GM23338 (cell line): ENCODE results near the gene SYNGR3. TPM values are rescaled to one million over a fixed set of nuclear protein-coding genes. Genes with fewer than 3 reads are reported as not detected.

Experiments
- ATAC-seq: fragments of 200-7000 bp; cut with Tn5 transposase; 3 replicates; pipeline ENCODE4 v1.9.1; 2020
- DNase-seq: peaks from one replicate; pipeline ENCODE4 v3.0.0-alpha.2; 2015; ENCODE audit warnings: low spot score
- H2AFZ ChIP-seq: fragments of 200-600 bp; sonication (generic); 2 replicates; pipeline ENCODE4 v1.8.0; 2016; ENCODE audit warnings: antibody characterized with exemption, mild to moderate bottlenecking, moderate library complexity
- H3F3A ChIP-seq: fragments of 200-600 bp; sonication (generic); replicated peaks from 2 replicates; pipeline ENCODE4 v1.8.0; 2017; ENCODE audit warnings: antibody characterized with exemption, mixed run types, low read depth
- H3K27ac ChIP-seq: fragments of 200-600 bp; sonication (generic); 2 replicates; pipeline ENCODE4 v1.6.1; 2016; ENCODE audit warnings: low read depth
- H3K27me3 ChIP-seq: fragments of 200-600 bp; sonication (generic); 2 replicates; pipeline ENCODE4 v1.8.0; 2016; ENCODE audit warnings: mild to moderate bottlenecking, mixed run types, moderate library complexity; ENCODE audit not compliant: insufficient read depth
- H3K36me3 ChIP-seq: fragments of 200-600 bp; sonication (generic); 2 replicates; pipeline ENCODE4 v1.8.0; 2016; ENCODE audit warnings: mild to moderate bottlenecking; ENCODE audit not compliant: insufficient read depth
- H3K4me1 ChIP-seq: fragments of 200-600 bp; sonication (generic); 2 replicates; pipeline ENCODE4 v1.8.0; 2016; ENCODE audit warnings: mild to moderate bottlenecking, moderate library complexity; ENCODE audit not compliant: insufficient read depth
- H3K4me2 ChIP-seq: fragments of 200-600 bp; sonication (generic); 2 replicates; pipeline ENCODE4 v1.7.1; 2017; ENCODE audit warnings: mixed run types
- H3K4me3 ChIP-seq: fragments of 200-600 bp; sonication (generic); 2 replicates; pipeline ENCODE4 v1.6.1; 2016; ENCODE audit warnings: mixed run types
- H3K79me2 ChIP-seq: fragments of 200-600 bp; sonication (generic); replicated peaks from 2 replicates; pipeline ENCODE4 v1.8.0; 2017; ENCODE audit warnings: mild to moderate bottlenecking; ENCODE audit not compliant: insufficient read depth
- H3K9me2 ChIP-seq: fragments of 200-600 bp; sonication (generic); 2 replicates; pipeline ENCODE4 v1.8.0; 2017; ENCODE audit not compliant: insufficient read depth
- H4K20me1 ChIP-seq: fragments of 200-600 bp; sonication (generic); replicated peaks from 2 replicates; pipeline ENCODE4 v1.8.0; 2017; ENCODE audit warnings: mild to moderate bottlenecking; ENCODE audit not compliant: insufficient read depth
- H3K27ac Mint-ChIP-seq: 2 replicates; pipeline ENCODE4 v1.8.0; 2020; ENCODE audit warnings: inconsistent platforms, mild to moderate bottlenecking, moderate library complexity, mixed read lengths
- H3K27me3 Mint-ChIP-seq: 3 replicates; pipeline ENCODE4 v1.8.0; 2022; ENCODE audit warnings: low read depth, mild to moderate bottlenecking, moderate library complexity, mixed read lengths, inconsistent platforms; ENCODE audit not compliant: insufficient read depth, poor library complexity
- H3K36me3 Mint-ChIP-seq: 3 replicates; pipeline ENCODE4 v1.8.0; 2021; ENCODE audit warnings: low read depth, mild to moderate bottlenecking, inconsistent platforms, moderate library complexity, mixed read lengths
- H3K4me1 Mint-ChIP-seq: 3 replicates; pipeline ENCODE4 v1.8.0; 2020; ENCODE audit warnings: mild to moderate bottlenecking, inconsistent platforms, mixed read lengths
- H3K4me3 Mint-ChIP-seq: 3 replicates; pipeline ENCODE4 v1.8.0; 2021; ENCODE audit warnings: moderate library complexity, mild to moderate bottlenecking, inconsistent platforms, mixed read lengths
- H3K9me3 Mint-ChIP-seq: 3 replicates; pipeline ENCODE4 v1.8.0; 2020; ENCODE audit warnings: moderate library complexity, mild to moderate bottlenecking, inconsistent platforms, mixed read lengths
- CREB1 ChIP-seq: fragments of 250-450 bp; sonication (Bioruptor Pico); IDR thresholded peaks from 2 replicates; pipeline ENCODE4 v1.5.0; 2020; ENCODE audit warnings: low read depth, mild to moderate bottlenecking, moderate library complexity
- ETS1 ChIP-seq: IDR thresholded peaks from 2 replicates; pipeline ENCODE4 v1.6.1; 2016; ENCODE audit warnings: antibody characterized with exemption
- EZH2 ChIP-seq: fragments of 200-600 bp; sonication (generic); IDR thresholded peaks from one replicate; pipeline ENCODE4 v1.8.0; 2017; ENCODE audit warnings: antibody characterized with exemption, mild to moderate bottlenecking, low read depth; ENCODE audit not compliant: unreplicated experiment
- EZH2phosphoT487 ChIP-seq: fragments of 200-600 bp; sonication (generic); IDR thresholded peaks from one replicate; pipeline ENCODE4 v1.8.1; 2018; ENCODE audit warnings: antibody characterized with exemption; ENCODE audit not compliant: unreplicated experiment
- JUNB ChIP-seq: IDR thresholded peaks from one replicate; pipeline ENCODE4 v1.6.1; 2016; ENCODE audit warnings: antibody characterized with exemption; ENCODE audit not compliant: unreplicated experiment
- STAT1 ChIP-seq: IDR thresholded peaks from one replicate; pipeline ENCODE4 v1.6.1; 2016; ENCODE audit warnings: antibody characterized with exemption; ENCODE audit not compliant: unreplicated experiment
- ZNF331 ChIP-seq: fragments of 250-450 bp; sonication (Bioruptor Pico); IDR thresholded peaks from 2 replicates; pipeline ENCODE4 v1.5.0; 2020; ENCODE audit warnings: low read depth, mild to moderate bottlenecking, moderate library complexity
- ZNF462 ChIP-seq: fragments of 250-450 bp; sonication (Bioruptor Pico); IDR thresholded peaks from 2 replicates; pipeline ENCODE4 v1.5.0; 2020; ENCODE audit warnings: mild to moderate bottlenecking, moderate library complexity
- polyA plus RNA-seq: library from polyadenylated mRNA; unstranded; fragments of >200 nt; fragmentation: Nextera tagmentation; extraction: Ambion mirVana; gene quantifications from 2 replicates; pipeline ENCODE4 v1.2.1, GENCODE V29; 2016
- total RNA-seq: library from RNA; depleted of rRNA; stranded (reverse); fragments of >200 nt; shearing (Covaris generic); gene quantifications from 2 replicates; pipeline ENCODE4 v1.2.3, GENCODE V29; 2014

The SYNGR3 gene
- total and polyA plus RNA-seq, 2 experiments from 2014 or later = 45.4 to 77.7 TPM

GRCh38 chr16:1982013-1982433, 7.7 kb upstream of the SYNGR3 start (continued):
- no peak for TF ChIP-seq ZNF462 (CRISPR knock-in tag)

GRCh38 chr16:1982991-1983543, 6.7 kb upstream of the SYNGR3 start:
- Histone ChIP-seq H3K79me2 (peaks cover 4% of the 10 kb centered on the region; the same call in 1 of the 2 replicates), H3K27ac (no peak overlapping the region), H2AFZ (peak overlapping the region; percentile 87), H3K9me2 (no peaks in the 10 kb centered on the region), H3K4me2 (peak overlapping the region; percentile 91), H3K4me1 (peaks cover 21% of the 10 kb centered on the region), H4K20me1 (no peaks in the 10 kb centered on the region; the same call in none of the 2 replicates), H3K4me3 (peak overlapping the region; percentile 95), H3F3A (peaks cover 36% of the 10 kb centered on the region), H3K36me3 (no peaks in the 10 kb centered on the region), H3K27me3 (peaks cover 39% of the 10 kb centered on the region)
- Mint-ChIP-seq H3K27ac (no peak overlapping the region), H3K36me3 (peaks cover 17% of the 10 kb centered on the region), H3K4me1 (peaks cover 23% of the 10 kb centered on the region), H3K27me3 (peaks cover 61% of the 10 kb centered on the region), H3K9me3 (no peaks in the 10 kb centered on the region), H3K4me3 (peak overlapping the region; percentile 73)
- ATAC-seq = no peak
- DNase-seq = no peak
- TF ChIP-seq EZH2phosphoT487 (no peak), ETS1 (no peak), EZH2 (no peak), CREB1 (CRISPR knock-in tag) (no peak; the same call in 1 of the 2 replicates), STAT1 (no peak), ZNF462 (CRISPR knock-in tag) (no peak), JUNB (no peak), ZNF331 (no peak)
